OCI-M2 (cell line): ENCODE measurements around the gene RASGRF1.

Experiments used
- DNase-seq: peaks from one replicate; lab custom pipeline; 2025; ENCODE audit not compliant: unreplicated experiment; lab: John Stamatoyannopoulos, UW

Gene RASGRF1

GRCh38 chr15:79068790-79069189 is 21.8 kb downstream of the RASGRF1 start:
- DNase-seq = no peak

- no peak for DNase-seq
Measured at GRCh38 chr15:79067969-79068368, 22.6 kb downstream of the RASGRF1 start.

GRCh38 chr15:79067072-79067833 is 23.3 kb downstream of the RASGRF1 start:
- no peak for DNase-seq

- no peak for DNase-seq
Measured at GRCh38 chr15:79066391-79067071, 24.0 kb downstream of the RASGRF1 start.

GRCh38 chr15:79065706-79066376 is 24.7 kb downstream of the RASGRF1 start:
- no peak for DNase-seq

- no peak for DNase-seq
Measured at GRCh38 chr15:79065361-79065705, 25.2 kb downstream of the RASGRF1 start.

GRCh38 chr15:79064496-79064895 is 26.1 kb downstream of the RASGRF1 start:
- no peak for DNase-seq

GRCh38 chr15:79060175-79060574 is 30.4 kb downstream of the RASGRF1 start:
- no peak for DNase-seq

- DNase-seq = no peak
Measured at GRCh38 chr15:79059081-79059572, 31.5 kb downstream of the RASGRF1 start.

- no peak for DNase-seq
Measured at GRCh38 chr15:79058260-79058850, 32.2 kb downstream of the RASGRF1 start.

- no peak for DNase-seq
Measured at GRCh38 chr15:79057050-79057449, 33.5 kb downstream of the RASGRF1 start.

GRCh38 chr15:79054350-79054749 is 36.2 kb downstream of the RASGRF1 start:
- no peak for DNase-seq

GRCh38 chr15:79053894-79054293 is 36.7 kb downstream of the RASGRF1 start:
- no peak for DNase-seq

GRCh38 chr15:79051941-79052731 is 38.4 kb downstream of the RASGRF1 start:
- DNase-seq = no peak

- DNase-seq = no peak
Measured at GRCh38 chr15:79051029-79051428, 39.6 kb downstream of the RASGRF1 start.

GRCh38 chr15:79050341-79050740 is 40.2 kb downstream of the RASGRF1 start:
- no peak for DNase-seq

GRCh38 chr15:79049416-79049815 is 41.2 kb downstream of the RASGRF1 start:
- DNase-seq = no peak

- DNase-seq = no peak
Measured at GRCh38 chr15:79047676-79048439, 42.7 kb downstream of the RASGRF1 start.

- no peak for DNase-seq
Measured at GRCh38 chr15:79046691-79047404, 43.7 kb downstream of the RASGRF1 start.
